Natural killer cell (primary cell): ENCODE results near the gene CEP72. TPM values are rescaled to one million over a fixed set of nuclear protein-coding genes. Genes with fewer than 3 reads are reported as not detected.
A peak's percentile ranks its signal among the peaks of the same experiment; 100 is the strongest.

Experiments used
- ATAC-seq, 3 donors: fragments of 150-1000 bp in 2 of 3; fragments of 200-7000 bp in 1 of 3; cut with Tn5 transposase; 1 replicate in 1 of 3; 2 replicates in 2 of 3; pipeline ENCODE4 v1.10.0; 2021; ENCODE audit warnings: mild to moderate bottlenecking in 2 of 3, moderate library complexity in 2 of 3
- DNase-seq, 2 donors: peaks; one replicate each; pipeline versions ENCODE4 v3.0.0 to v3.0.0-alpha.2; 2013 to 2021; ENCODE audit warnings: mixed read lengths in 1 of 2
- H3K27ac ChIP-seq: one replicate; pipeline ENCODE4 v1.5.1; 2013; ENCODE audit warnings: mild to moderate bottlenecking, low read length
- H3K27me3 ChIP-seq: one replicate; pipeline ENCODE4 v1.6.1; 2013; ENCODE audit warnings: low read length; ENCODE audit not compliant: control insufficient read depth, insufficient read depth
- H3K36me3 ChIP-seq: one replicate; pipeline ENCODE4 v1.6.1; 2013; ENCODE audit warnings: low read length; ENCODE audit not compliant: control insufficient read depth, insufficient read depth
- H3K4me1 ChIP-seq: one replicate; pipeline ENCODE4 v1.6.1; 2013; ENCODE audit warnings: low read length; ENCODE audit not compliant: control insufficient read depth, insufficient read depth
- H3K4me3 ChIP-seq: one replicate; pipeline ENCODE4 v1.5.1; 2013; ENCODE audit warnings: low read length
- H3K9me3 ChIP-seq: one replicate; pipeline ENCODE4 v1.6.1; 2013; ENCODE audit warnings: low read length; ENCODE audit not compliant: control insufficient read depth, insufficient read depth
- H3K27ac Mint-ChIP-seq, 2 donors: one replicate each; pipeline ENCODE4 v1.8.0; 2022; ENCODE audit warnings: mild to moderate bottlenecking in 2 of 2, mixed read lengths in 2 of 2, moderate library complexity in 1 of 2
- H3K27me3 Mint-ChIP-seq, 2 donors: one replicate each; pipeline ENCODE4 v1.8.0; 2022; ENCODE audit warnings: low read depth in 2 of 2, mixed read lengths in 2 of 2
- H3K36me3 Mint-ChIP-seq: one replicate; pipeline ENCODE4 v1.8.0; 2022; ENCODE audit warnings: mixed read lengths
- H3K4me1 Mint-ChIP-seq, 2 donors: one replicate each; pipeline ENCODE4 v1.8.0; 2022; ENCODE audit warnings: mixed read lengths in 2 of 2
- H3K4me3 Mint-ChIP-seq: one replicate; pipeline ENCODE4 v1.8.0; 2022; ENCODE audit warnings: mild to moderate bottlenecking, moderate library complexity, mixed read lengths
- H3K9me3 Mint-ChIP-seq, 2 donors: one replicate each; pipeline ENCODE4 v1.8.0; 2022; ENCODE audit warnings: mixed read lengths in 2 of 2
- CTCF ChIP-seq: fragments of 200-600 bp; IDR thresholded peaks from one replicate; pipeline ENCODE4 v1.8.0; 2022; ENCODE audit warnings: antibody characterized with exemption
- WGBS: methylation state at CpG from one replicate; pipeline ENCODE4 v1.1.7; 2013; ENCODE audit warnings: missing lambda C conversion rate; ENCODE audit not compliant: insufficient coverage; 5-methylcytosine and 5-hydroxymethylcytosine counted together
- intact Hi-C: fragments of 100-400 bp; cut with micrococcal nuclease; formaldehyde crosslinking; loops from one replicate; pipeline ENCODE4 v1.14.2; 2022
- total RNA-seq, 4 donors: library from RNA; stranded (reverse); fragments of 120-200 nt in 1 of 4; gene quantifications; one replicate each; pipeline versions ENCODE4 v1.2.3 to v1.2.4, GENCODE V29; 2013 to 2022

Gene CEP72
- total RNA-seq, 3 donors from 2014 or later (not counting 1 experiment from before 2014, with no cell fraction given), result 12.2 to 15.1 (median 12.3) TPM

GRCh38 chr5:668283-668995 is 56.3 kb downstream of the CEP72 start:
- ATAC-seq (no peak), DNase-seq (no peak)
- Mint-ChIP-seq H3K36me3 (peaks cover 9% of the 10 kb centered on the region), H3K9me3 (no peaks in the 10 kb centered on the region), H3K4me1 (peaks cover 10 to 15% of the 10 kb centered on the region in 2 donors), H3K27ac (no peak overlapping the region), H3K4me3 (no peak overlapping the region), H3K27me3 (no peaks in the 10 kb centered on the region)
- H3K27ac ChIP-seq, result no peak overlapping the region
- TF ChIP-seq CTCF, result no peak
- H3K36me3 ChIP-seq, result no peaks in the 10 kb centered on the region
- no peaks in the 10 kb centered on the region for H3K9me3 ChIP-seq
- H3K27me3 ChIP-seq, result peaks cover 3% of the 10 kb centered on the region
- H3K4me1 ChIP-seq, result peaks cover 21% of the 10 kb centered on the region
- 88% methylated on average over 44 of the region's 44 CpGs for WGBS
- intact Hi-C loops, result no loop called here
- H3K4me3 ChIP-seq, result no peak overlapping the region

GRCh38 chr5:669111-669841 is 57.1 kb downstream of the CEP72 start:
- H3K9me3 ChIP-seq, result no peaks in the 10 kb centered on the region
- H3K27me3 ChIP-seq, result peaks cover 3% of the 10 kb centered on the region
- TF ChIP-seq CTCF, result peak; percentile 64
- ATAC-seq (peak in 1 of 3 donors; percentile 42), DNase-seq (peak in 1 of 2 donors; percentile 70)
- H3K4me3 ChIP-seq, result no peak overlapping the region
- Mint-ChIP-seq H3K36me3 (peaks cover 9% of the 10 kb centered on the region), H3K4me1 (peaks cover 10 to 15% of the 10 kb centered on the region in 2 donors), H3K4me3 (no peak overlapping the region), H3K27me3 (no peaks in the 10 kb centered on the region), H3K9me3 (no peaks in the 10 kb centered on the region), H3K27ac (no peak overlapping the region)
- H3K36me3 ChIP-seq, result no peaks in the 10 kb centered on the region
- H3K4me1 ChIP-seq, result peaks cover 24% of the 10 kb centered on the region
- no peak overlapping the region for H3K27ac ChIP-seq
- 67% methylated on average over 40 of the region's 40 CpGs for WGBS
- intact Hi-C loops, result no loop called here

GRCh38 chr5:669842-670395 is 57.8 kb downstream of the CEP72 start:
- H3K27me3 Mint-ChIP-seq, result no peaks in the 10 kb centered on the region
- H3K4me3 ChIP-seq, result no peak overlapping the region
- ATAC-seq (no peak), DNase-seq (no peak)
- H3K27ac Mint-ChIP-seq, result no peak overlapping the region
- 89% methylated on average over 22 of the region's 22 CpGs for WGBS
- no peaks in the 10 kb centered on the region for H3K9me3 Mint-ChIP-seq
- H3K9me3 ChIP-seq, result no peaks in the 10 kb centered on the region
- H3K27ac ChIP-seq, result no peak overlapping the region
- H3K36me3 Mint-ChIP-seq, result peaks cover 9% of the 10 kb centered on the region
- H3K4me1 Mint-ChIP-seq, result peaks cover 10 to 15% of the 10 kb centered on the region in 2 donors
- H3K36me3 ChIP-seq, result no peaks in the 10 kb centered on the region
- no peak overlapping the region for H3K4me3 Mint-ChIP-seq
- H3K27me3 ChIP-seq, result peaks cover 3% of the 10 kb centered on the region
- peaks cover 24% of the 10 kb centered on the region for H3K4me1 ChIP-seq
- intact Hi-C loops, result no loop called here
- no peak for TF ChIP-seq CTCF
